ENCODE measurements around the gene PRRG4. TPM values are rescaled to one million over a fixed set of nuclear protein-coding genes. Genes with fewer than 3 reads are reported as not detected.
"Not testable (repeated sequence)": the region's sequence is repeated elsewhere in the genome, so short reads cannot be mapped to it uniquely, and the experiment has no call there.

Gene PRRG4
- total RNA-seq, 1 experiment from 2014 or later: 0.87 TPM

- DNase-seq (ENCODE audit: low spot score) (no peak), ATAC-seq (no peak)
- peaks cover 27% of the 10 kb centered on the region for H3K36me3 Mint-ChIP-seq
- no peaks in the 10 kb centered on the region for H3K27me3 Mint-ChIP-seq (ENCODE audit: low read depth)
- H3K9me3 Mint-ChIP-seq: peaks cover 32% of the 10 kb centered on the region
- CTCF ChIA-PET: interaction anchor here (1.3 kb wide), 1 partner anchor 10 kb away, joined by 5 read pairs; no protein-coding TSS in a partner anchor
- H3K4me3 Mint-ChIP-seq: no peak overlapping the region
- H3K27ac Mint-ChIP-seq: no peak overlapping the region
- peaks cover 38% of the 10 kb centered on the region for H3K4me1 Mint-ChIP-seq
- TF ChIP-seq EMX1 (CRISPR knock-in tag; IDR thresholded peaks at IDR 0.05): no peak
- no peak for TF ChIP-seq ZNF423 (CRISPR knock-in tag; IDR thresholded peaks at IDR 0.05)
- no peak for TF ChIP-seq ZNF138 (CRISPR knock-in tag; conservative IDR thresholded peaks at IDR 0.05)
- TF ChIP-seq TEAD1 (CRISPR knock-in tag; IDR thresholded peaks at IDR 0.05): no peak
- no peak for TF ChIP-seq ZNF317 (CRISPR knock-in tag; IDR thresholded peaks at IDR 0.05; ENCODE audit: borderline replicate concordance, low read depth)
- TF ChIP-seq CREM (CRISPR knock-in tag; IDR thresholded peaks at IDR 0.05): no peak
- no peak for TF ChIP-seq CDX4 (CRISPR knock-in tag; IDR thresholded peaks at IDR 0.05; ENCODE audit: borderline replicate concordance)
- no peak for TF ChIP-seq PRDM15 (CRISPR knock-in tag; IDR thresholded peaks at IDR 0.05)
- no peak for TF ChIP-seq E2F1 (CRISPR knock-in tag; IDR thresholded peaks at IDR 0.05)
- TF ChIP-seq ATF6 (CRISPR knock-in tag; IDR thresholded peaks at IDR 0.05): no peak
- TF ChIP-seq ZNF121 (CRISPR knock-in tag; IDR thresholded peaks at IDR 0.05): no peak
- POLR2A ChIA-PET: interaction anchor here (1.4 kb wide), 2 partner anchors 8 to 153 kb away, joined by 3 to 4 read pairs; partner anchors contain the start of gene TCP11L1
These were observed 56.5 kb downstream of the PRRG4 start for GRCh38 chr11:32886180-32886579.

GRCh38 chr11:32887707-32888383 is 58.1 kb downstream of the PRRG4 start:
- TF ChIP-seq E2F5 (CRISPR knock-in tag; IDR thresholded peaks at IDR 0.05): 0 out of 2 replicates have a peak, but pooled peaks have one; percentile 22
- TF ChIP-seq ZNF423 (CRISPR knock-in tag; IDR thresholded peaks at IDR 0.05): peak; percentile 60; the same call in 1 of the 2 replicates
- TF ChIP-seq NFYB (CRISPR knock-in tag; conservative IDR thresholded peaks at IDR 0.05; ENCODE audit: low read depth): peak; percentile 58
- Mint-ChIP-seq H3K36me3 (peaks cover 27% of the 10 kb centered on the region), H3K4me1 (peaks cover 44% of the 10 kb centered on the region), H3K9me3 (peaks cover 29% of the 10 kb centered on the region)
- DNase-seq (ENCODE audit: low spot score); H3K27ac Mint-ChIP-seq; H3K27me3 Mint-ChIP-seq (ENCODE audit: low read depth); H3K4me3 Mint-ChIP-seq; ATAC-seq; CTCF ChIA-PET: not testable (repeated sequence)
- POLR2A ChIA-PET: interaction anchor here (0.6 kb wide), 1 partner anchor 261 kb away, joined by 3 read pairs; no protein-coding TSS in a partner anchor

- H3K27ac Mint-ChIP-seq, POLR2A ChIA-PET: not testable (repeated sequence)
- peaks cover 27% of the 10 kb centered on the region for H3K36me3 Mint-ChIP-seq
These were observed 58.6 kb downstream of the PRRG4 start for GRCh38 chr11:32888384-32888710.

More at GRCh38 chr11:32888384-32888710, 58.6 kb downstream of the PRRG4 start:
- Mint-ChIP-seq H3K9me3 (peaks cover 24% of the 10 kb centered on the region), H3K4me1 (peaks cover 44% of the 10 kb centered on the region)
- ATAC-seq; H3K27me3 Mint-ChIP-seq (ENCODE audit: low read depth); H3K4me3 Mint-ChIP-seq; CTCF ChIA-PET; DNase-seq (ENCODE audit: low spot score): not testable (repeated sequence)
